Fibroblast of mammary gland (primary cell): ENCODE results near the gene CSNK1G2.

Experiments
- DNase-seq: peaks from one replicate; pipeline ENCODE4 v3.0.0-alpha.2; 2010; ENCODE audit warnings: low read depth
- H3K4me3 ChIP-seq: 2 replicates; pipeline ENCODE4 v1.5.1; 2011; ENCODE audit warnings: low read depth, mild to moderate bottlenecking, low read length, moderate library complexity; ENCODE audit not compliant: control insufficient read depth
- CTCF ChIP-seq: conservative IDR thresholded peaks from 2 replicates; pipeline ENCODE4 v1.5.1; 2011; ENCODE audit warnings: low read depth, low read length, inconsistent platforms; ENCODE audit not compliant: control insufficient read depth, insufficient read depth

CSNK1G2 gene

GRCh38 chr19:1917146-1917545 is 23.8 kb upstream of the CSNK1G2 start:
- no peak for TF ChIP-seq CTCF
- no peak overlapping the region for H3K4me3 ChIP-seq
- no peak for DNase-seq

- DNase-seq = no peak
- H3K4me3 ChIP-seq = no peak overlapping the region
- no peak for TF ChIP-seq CTCF
These were observed 23.0 kb upstream of the CSNK1G2 start for GRCh38 chr19:1917926-1918325.

GRCh38 chr19:1918975-1919374 is 22.0 kb upstream of the CSNK1G2 start:
- TF ChIP-seq CTCF = no peak
- no peak for DNase-seq
- no peak overlapping the region for H3K4me3 ChIP-seq

GRCh38 chr19:1920644-1921043 is 20.3 kb upstream of the CSNK1G2 start:
- no peak overlapping the region for H3K4me3 ChIP-seq
- no peak for DNase-seq
- TF ChIP-seq CTCF = no peak

GRCh38 chr19:1921326-1921725 is 19.6 kb upstream of the CSNK1G2 start:
- DNase-seq = no peak
- TF ChIP-seq CTCF = no peak
- H3K4me3 ChIP-seq = no peak overlapping the region

GRCh38 chr19:1921825-1922224 is 19.1 kb upstream of the CSNK1G2 start:
- no peak for TF ChIP-seq CTCF
- no peak overlapping the region for H3K4me3 ChIP-seq
- no peak for DNase-seq

- no peak for DNase-seq
- H3K4me3 ChIP-seq = no peak overlapping the region
- TF ChIP-seq CTCF = no peak
These were observed 18.2 kb upstream of the CSNK1G2 start for GRCh38 chr19:1922803-1923202.
